Ramos (cell line): ENCODE data around the gene APOC3.

Source experiments
- in situ Hi-C: fragments of 300-500 bp; cut with MboI; formaldehyde crosslinking; loops from one replicate; pipeline ENCODE4 v1.14.3; 2022; ENCODE audit warnings: low sequenced_read_pairs; ENCODE audit not compliant: unreplicated experiment

The APOC3 gene

DNA sequence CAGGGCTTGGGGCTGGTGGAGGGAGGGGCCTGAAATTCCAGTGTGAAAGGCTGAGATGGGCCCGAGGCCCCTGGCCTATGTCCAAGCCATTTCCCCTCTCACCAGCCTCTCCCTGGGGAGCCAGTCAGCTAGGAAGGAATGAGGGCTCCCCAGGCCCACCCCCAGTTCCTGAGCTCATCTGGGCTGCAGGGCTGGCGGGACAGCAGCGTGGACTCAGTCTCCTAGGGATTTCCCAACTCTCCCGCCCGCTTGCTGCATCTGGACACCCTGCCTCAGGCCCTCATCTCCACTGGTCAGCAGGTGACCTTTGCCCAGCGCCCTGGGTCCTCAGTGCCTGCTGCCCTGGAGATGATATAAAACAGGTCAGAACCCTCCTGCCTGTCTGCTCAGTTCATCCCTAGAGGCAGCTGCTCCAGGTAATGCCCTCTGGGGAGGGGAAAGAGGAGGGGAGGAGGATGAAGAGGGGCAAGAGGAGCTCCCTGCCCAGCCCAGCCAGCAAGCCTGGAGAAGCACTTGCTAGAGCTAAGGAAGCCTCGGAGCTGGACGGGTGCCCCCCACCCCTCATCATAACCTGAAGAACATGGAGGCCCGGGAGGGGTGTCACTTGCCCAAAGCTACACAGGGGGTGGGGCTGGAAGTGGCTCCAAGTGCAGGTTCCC, at the start of gene APOC3:
TSS of gene APOC3 (plus strand) at position 383 of the 659 bp plus-strand sequence. CDS start 676 bp downstream, outside the sequence.
- in situ Hi-C loops, result no loop called here

- in situ Hi-C loops, result no loop called here
Observed at GRCh38 chr11:116782728-116783127, 47.0 kb upstream of the APOC3 start.

GRCh38 chr11:116786326-116786725, 43.4 kb upstream of the APOC3 start:
- in situ Hi-C loops, result no loop called here

- in situ Hi-C loops, result no loop called here
Observed at GRCh38 chr11:116786966-116787365, 42.7 kb upstream of the APOC3 start.

DNA sequence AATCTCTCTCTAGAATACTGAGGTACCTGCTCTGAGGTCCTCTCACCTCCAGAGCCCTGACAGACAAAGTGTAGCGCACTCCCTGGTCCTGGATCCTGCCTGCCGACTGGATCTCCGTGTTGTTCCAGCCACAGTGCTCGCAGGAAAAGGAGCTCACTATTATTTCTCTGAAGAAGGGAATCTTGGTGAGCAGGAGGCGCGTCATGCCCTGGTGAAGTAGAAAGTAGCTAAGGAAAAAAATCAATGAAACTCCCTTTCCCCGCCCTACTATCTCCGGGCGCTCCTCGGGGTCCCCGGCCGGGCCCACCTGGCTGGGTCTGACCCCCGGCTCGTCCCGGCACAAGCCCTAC, 42.3 kb upstream of the APOC3 start:
- in situ Hi-C loops, result no loop called here

GRCh38 chr11:116787786-116788486, 41.8 kb upstream of the APOC3 start, which contains the start of gene ZPR1:
Gene ZPR1 (minus strand): TSS chr11:116788023. CDS start chr11:116787990, 33 bp downstream.
- in situ Hi-C loops, result no loop called here

- in situ Hi-C loops, result no loop called here
Observed at GRCh38 chr11:116788534-116788933, 41.2 kb upstream of the APOC3 start.

GRCh38 chr11:116788975-116789374, 40.7 kb upstream of the APOC3 start:
- in situ Hi-C loops, result no loop called here

GRCh38 chr11:116790167-116791001, 39.3 kb upstream of the APOC3 start:
- in situ Hi-C loops, result loop anchor here (5.0 kb wide), 1 partner anchor 317 kb away; no protein-coding TSS in a partner anchor

- in situ Hi-C loops, result loop anchor here (5.0 kb wide), 1 partner anchor 316 kb away; no protein-coding TSS in a partner anchor
Observed at GRCh38 chr11:116791002-116791812, 38.5 kb upstream of the APOC3 start.

GRCh38 chr11:116791813-116792143, 37.9 kb upstream of the APOC3 start, which contains the start of gene APOA5:
Gene APOA5 (minus strand): TSS chr11:116791879. CDS start chr11:116791860, 19 bp downstream.
- in situ Hi-C loops, result loop anchor here (5.0 kb wide), 1 partner anchor 316 kb away; no protein-coding TSS in a partner anchor

DNA sequence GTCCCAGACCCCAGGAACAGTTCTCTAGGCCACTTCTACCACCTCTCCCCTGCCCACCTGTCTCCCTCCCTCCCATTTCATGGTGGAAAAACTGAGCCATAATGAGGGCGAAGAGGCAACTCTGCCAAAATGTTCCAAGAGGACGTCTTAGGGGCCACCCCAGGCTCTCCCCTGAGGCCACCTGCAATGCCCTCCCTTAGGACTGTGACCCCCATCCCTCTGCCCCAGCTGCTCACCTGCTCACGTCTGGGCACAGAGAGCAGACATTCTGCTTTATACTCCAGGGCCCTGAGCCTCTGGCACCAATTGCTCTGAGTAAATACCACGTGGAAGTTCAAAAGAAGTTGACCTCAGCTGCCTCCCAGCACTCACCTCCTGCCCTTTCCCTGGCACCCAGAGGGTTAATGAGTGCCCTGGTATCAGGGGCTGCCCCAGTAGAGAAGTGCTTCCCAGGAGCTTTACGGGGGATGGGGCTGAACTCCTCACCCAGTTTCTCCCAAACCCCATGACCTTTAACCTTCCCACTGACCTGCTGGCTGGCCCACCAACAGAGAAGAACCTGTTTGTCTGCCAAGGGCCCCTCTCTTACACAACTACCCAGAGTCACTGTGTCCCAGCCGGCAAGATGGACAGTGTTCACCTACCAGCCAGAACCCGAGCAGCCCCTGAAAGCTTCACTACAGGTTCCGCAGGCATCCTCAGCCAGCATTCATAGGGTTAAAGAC, 37.4 kb upstream of the APOC3 start:
- in situ Hi-C loops, result loop anchor here (5.0 kb wide), 1 partner anchor 315 kb away; no protein-coding TSS in a partner anchor

DNA sequence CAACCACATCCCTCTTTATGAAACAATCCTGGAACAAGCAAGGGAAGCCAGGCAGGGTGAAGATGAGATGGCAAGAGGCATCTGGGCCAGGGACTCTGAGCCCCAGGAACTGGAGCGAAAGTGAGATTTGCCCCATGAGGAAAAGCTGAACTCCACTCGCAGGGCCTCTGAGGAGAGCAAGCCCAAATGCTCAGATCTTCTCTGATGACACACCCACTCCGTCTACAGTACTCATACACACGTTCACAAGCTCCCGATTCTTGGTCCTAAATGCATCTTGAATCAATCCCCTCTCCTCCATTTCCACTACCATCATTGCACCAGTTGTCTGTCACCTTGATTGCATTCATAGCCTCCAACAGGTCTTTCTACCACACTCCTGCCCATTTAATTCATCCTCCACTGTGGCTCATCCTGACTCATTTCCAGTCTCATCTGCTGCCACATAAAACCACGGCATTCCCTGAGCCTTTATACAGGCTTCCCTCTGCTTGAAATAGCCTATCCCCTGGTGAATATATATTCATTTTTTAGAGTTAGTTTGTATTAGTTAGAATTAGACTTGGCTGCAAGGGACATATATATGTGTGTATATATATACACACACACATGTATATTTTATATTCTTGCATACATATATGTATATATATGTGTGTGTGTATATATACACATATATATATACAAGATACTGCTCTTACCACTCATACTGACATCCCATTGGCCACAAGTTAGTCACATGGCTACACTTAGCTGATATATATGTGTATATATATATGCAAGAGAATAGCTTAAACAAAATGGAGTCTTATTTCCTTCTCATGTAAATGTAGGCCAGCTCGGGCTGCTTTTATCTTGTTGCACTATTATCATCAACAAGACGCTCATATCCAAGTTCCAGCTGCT, 36.6 kb upstream of the APOC3 start:
- in situ Hi-C loops, result loop anchor here (5.0 kb wide), 1 partner anchor 314 kb away; no protein-coding TSS in a partner anchor

DNA sequence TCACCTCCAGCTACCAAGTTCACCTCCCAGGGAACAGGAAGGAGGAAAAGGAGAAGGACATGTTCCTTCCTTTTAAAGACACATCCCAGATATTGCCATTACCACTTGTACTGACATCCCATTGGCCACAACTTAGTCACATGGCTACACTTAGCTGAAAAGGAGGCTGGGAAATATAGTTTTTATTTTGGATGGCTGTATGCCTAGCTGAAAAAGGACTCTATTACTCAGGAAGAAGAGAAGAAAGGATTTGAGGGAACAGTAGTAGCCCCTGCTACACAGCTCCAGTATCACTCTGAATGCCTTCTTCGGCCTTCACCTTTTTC, 36.0 kb upstream of the APOC3 start:
- in situ Hi-C loops, result loop anchor here (5.0 kb wide), 1 partner anchor 314 kb away; no protein-coding TSS in a partner anchor

DNA sequence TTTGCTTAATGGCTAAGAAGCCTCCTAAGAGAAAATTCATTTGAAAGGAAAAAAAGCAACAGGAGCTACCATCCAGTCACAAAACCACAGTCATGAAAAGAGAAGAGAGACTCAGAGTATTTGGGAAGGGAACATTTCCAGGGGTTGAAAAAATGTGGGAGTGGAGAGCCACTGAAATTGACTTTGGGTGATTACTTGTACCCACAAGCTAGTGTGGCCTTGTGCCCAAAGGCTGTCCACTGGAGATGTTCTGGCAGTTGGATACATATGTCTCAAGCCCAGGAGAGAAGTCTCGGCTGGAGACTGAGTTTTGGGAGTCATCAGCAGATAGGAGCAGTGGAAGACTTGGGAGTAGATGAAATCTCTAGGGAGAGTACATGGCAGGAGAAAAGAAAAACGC, 34.9 kb upstream of the APOC3 start:
- in situ Hi-C loops, result loop anchor here (5.0 kb wide), 1 partner anchor 312 kb away; no protein-coding TSS in a partner anchor

DNA sequence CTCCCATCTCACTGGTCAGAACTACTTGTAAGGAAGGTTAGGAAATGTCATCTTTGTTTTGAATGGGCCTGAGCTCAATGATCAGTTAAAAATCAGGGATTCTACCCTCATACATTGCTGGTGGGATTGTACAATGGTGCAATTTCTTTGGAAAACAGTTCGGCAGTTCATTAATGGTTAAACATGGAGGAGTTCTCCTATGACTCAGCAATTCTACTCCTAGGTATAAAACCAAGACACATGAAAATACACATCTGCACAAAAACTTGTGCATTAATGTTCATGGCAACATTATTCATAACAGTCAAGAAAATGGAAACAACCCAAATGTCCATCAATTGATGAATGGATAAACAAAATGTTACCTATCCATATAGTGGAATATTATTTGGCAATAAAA, 33.2 kb upstream of the APOC3 start:
- in situ Hi-C loops, result no loop called here

GRCh38 chr11:116797816-116798215, 31.9 kb upstream of the APOC3 start:
- in situ Hi-C loops, result no loop called here

DNA sequence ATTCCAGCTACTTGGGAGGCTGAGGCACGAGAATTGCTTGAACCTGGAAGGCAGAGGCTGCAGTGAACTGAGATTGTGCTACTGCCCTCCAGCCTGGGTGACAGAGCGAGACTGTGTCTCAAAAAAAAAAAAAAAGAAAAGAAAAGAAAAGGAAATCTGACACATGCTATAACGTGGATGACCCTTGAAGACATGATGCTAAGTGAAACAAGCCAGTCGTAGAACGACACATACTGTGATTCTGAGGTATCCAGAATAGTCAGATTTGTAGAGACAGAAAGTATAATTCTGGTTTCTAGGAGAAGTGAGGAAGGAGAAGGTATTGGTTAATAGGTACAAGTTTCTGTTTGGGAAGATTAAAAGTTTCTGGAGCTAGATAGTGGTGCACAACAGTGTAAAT, 31.3 kb upstream of the APOC3 start:
- in situ Hi-C loops, result no loop called here
